HG03439 (cell line): Measurements from ENCODE around the gene TREH.
"Not testable (repeated sequence)": the region's sequence is repeated elsewhere in the genome, so short reads cannot be mapped to it uniquely, and the experiment has no call there.

ENCODE experiments used
- ATAC-seq: cut with Tn5 transposase; IDR thresholded peaks from one replicate; pipeline ENCODE4 v1.9.1; 2021; ENCODE audit warnings: mild to moderate bottlenecking, moderate library complexity; ENCODE audit not compliant: unreplicated experiment

TREH gene

GRCh38 chr11:118615282-118615975, 64.0 kb downstream of the TREH start:
- ATAC-seq = no peak

- ATAC-seq = no peak
These were observed 64.9 kb downstream of the TREH start for GRCh38 chr11:118614511-118614910.

GRCh38 chr11:118612378-118612777, 67.1 kb downstream of the TREH start:
- ATAC-seq = no peak

GRCh38 chr11:118611433-118611795, 68.0 kb downstream of the TREH start:
- ATAC-seq = not testable (repeated sequence)

GRCh38 chr11:118610773-118611432, 68.5 kb downstream of the TREH start:
- ATAC-seq = no peak

- ATAC-seq = no peak
These were observed 69.2 kb downstream of the TREH start for GRCh38 chr11:118610225-118610772.

GRCh38 chr11:118609380-118610224, 69.8 kb downstream of the TREH start:
- no peak for ATAC-seq

- no peak for ATAC-seq
These were observed 70.9 kb downstream of the TREH start for GRCh38 chr11:118608360-118609227.

GRCh38 chr11:118607401-118608359, 71.8 kb downstream of the TREH start, which contains the start of gene PHLDB1:
TSS of gene PHLDB1 (plus strand) at chr11:118607615. CDS start at chr11:118613837, 6,222 bp downstream.
- ATAC-seq = no peak
